SK-N-SH treated with all-trans-retinoic acid at 6 μM for 48 hours (cell line): ENCODE results near the gene FSTL1.

Experiments used
- ATAC-seq: fragments of 200-7000 bp; cut with Tn5 transposase; 3 replicates; pipeline ENCODE4 v1.9.1; 2020; ENCODE audit warnings: mild to moderate bottlenecking, moderate library complexity
- ARNTL ChIP-seq: fragments of 450-650 bp; formaldehyde crosslinking; IDR thresholded peaks from 2 replicates; pipeline ENCODE4 v1.5.0; 2020; ENCODE audit warnings: low read depth, mild to moderate bottlenecking, moderate library complexity, borderline replicate concordance
- CSDC2 ChIP-seq: fragments of 250-450 bp; sonication (Bioruptor Pico); IDR thresholded peaks from 2 replicates; pipeline ENCODE4 v1.5.0; 2020; ENCODE audit warnings: mild to moderate bottlenecking, moderate library complexity
- ESRRG ChIP-seq: fragments of 250-450 bp; sonication (Bioruptor Pico); IDR thresholded peaks from 2 replicates; pipeline ENCODE4 v1.6.1; 2021; ENCODE audit warnings: mild to moderate bottlenecking
- GLIS3 ChIP-seq: fragments of 250-450 bp; sonication (Bioruptor Pico); IDR thresholded peaks from 2 replicates; pipeline ENCODE4 v1.5.0; 2020; ENCODE audit warnings: mild to moderate bottlenecking, moderate library complexity
- ISL1 ChIP-seq: fragments of 250-450 bp; sonication (Bioruptor Pico); IDR thresholded peaks from 2 replicates; pipeline ENCODE4 v2.1.2; 2022; ENCODE audit warnings: mild to moderate bottlenecking, moderate library complexity
- OSR1 ChIP-seq: fragments of 250-450 bp; sonication (Bioruptor Pico); IDR thresholded peaks from 2 replicates; pipeline ENCODE4 v1.8.0; 2022; ENCODE audit warnings: moderate library complexity, mild to moderate bottlenecking, inconsistent platforms
- PPARA ChIP-seq: fragments of 250-450 bp; sonication (Bioruptor Pico); IDR thresholded peaks from 2 replicates; pipeline ENCODE4 v1.5.0; 2020; ENCODE audit warnings: mild to moderate bottlenecking, borderline replicate concordance
- RARB ChIP-seq: fragments of 250-450 bp; sonication (Bioruptor Pico); IDR thresholded peaks from 2 replicates; pipeline ENCODE4 v1.8.0; 2021; ENCODE audit warnings: mild to moderate bottlenecking, moderate library complexity
- SNAI2 ChIP-seq: fragments of 250-450 bp; sonication (Bioruptor Pico); IDR thresholded peaks from 2 replicates; pipeline ENCODE4 v1.5.0; 2020; ENCODE audit warnings: mild to moderate bottlenecking, moderate library complexity
- TCF4 ChIP-seq: fragments of 250-450 bp; sonication (Bioruptor Pico); IDR thresholded peaks from 2 replicates; pipeline ENCODE4 v1.8.0; 2021; ENCODE audit warnings: mild to moderate bottlenecking, moderate library complexity, borderline replicate concordance
- TOX ChIP-seq: fragments of 250-450 bp; sonication (Bioruptor Pico); IDR thresholded peaks from 2 replicates; pipeline ENCODE4 v1.8.0; 2021; ENCODE audit warnings: mild to moderate bottlenecking, moderate library complexity, borderline replicate concordance
- ZC3H10 ChIP-seq: fragments of 250-450 bp; sonication (Bioruptor Pico); IDR thresholded peaks from 2 replicates; pipeline ENCODE4 v1.5.1; 2021; ENCODE audit warnings: mild to moderate bottlenecking, moderate library complexity
- ZFP30 ChIP-seq: fragments of 450-650 bp; formaldehyde crosslinking; IDR thresholded peaks from 2 replicates; pipeline ENCODE4 v1.5.0; 2022; ENCODE audit warnings: mild to moderate bottlenecking, moderate library complexity
- ZNF70 ChIP-seq: fragments of 450-650 bp; formaldehyde crosslinking; IDR thresholded peaks from 2 replicates; pipeline ENCODE4 v1.5.0; 2020; ENCODE audit warnings: mild to moderate bottlenecking, moderate library complexity
- ZNF8 ChIP-seq: fragments of 450-650 bp; formaldehyde crosslinking; IDR thresholded peaks from 2 replicates; pipeline ENCODE4 v1.5.0; 2020; ENCODE audit warnings: mild to moderate bottlenecking, moderate library complexity
- TF ChIP-seq, protein P1 (sequence below): fragments of 250-450 bp; sonication (Bioruptor Pico); IDR thresholded peaks from 2 replicates; pipeline ENCODE4 v1.8.0; 2020; ENCODE audit warnings: mild to moderate bottlenecking, moderate library complexity, borderline replicate concordance
- TF ChIP-seq, protein P2 (sequence below): fragments of 250-450 bp; sonication (Bioruptor Pico); IDR thresholded peaks from 2 replicates; pipeline ENCODE4 v1.5.1; 2020; ENCODE audit warnings: low read depth, mild to moderate bottlenecking, moderate library complexity
- TF ChIP-seq, protein P3 (sequence below): fragments of 250-450 bp; sonication (Bioruptor Pico); IDR thresholded peaks from 2 replicates; pipeline ENCODE4 v1.5.0; 2020; ENCODE audit warnings: mild to moderate bottlenecking, moderate library complexity

The FSTL1 gene

DNA sequence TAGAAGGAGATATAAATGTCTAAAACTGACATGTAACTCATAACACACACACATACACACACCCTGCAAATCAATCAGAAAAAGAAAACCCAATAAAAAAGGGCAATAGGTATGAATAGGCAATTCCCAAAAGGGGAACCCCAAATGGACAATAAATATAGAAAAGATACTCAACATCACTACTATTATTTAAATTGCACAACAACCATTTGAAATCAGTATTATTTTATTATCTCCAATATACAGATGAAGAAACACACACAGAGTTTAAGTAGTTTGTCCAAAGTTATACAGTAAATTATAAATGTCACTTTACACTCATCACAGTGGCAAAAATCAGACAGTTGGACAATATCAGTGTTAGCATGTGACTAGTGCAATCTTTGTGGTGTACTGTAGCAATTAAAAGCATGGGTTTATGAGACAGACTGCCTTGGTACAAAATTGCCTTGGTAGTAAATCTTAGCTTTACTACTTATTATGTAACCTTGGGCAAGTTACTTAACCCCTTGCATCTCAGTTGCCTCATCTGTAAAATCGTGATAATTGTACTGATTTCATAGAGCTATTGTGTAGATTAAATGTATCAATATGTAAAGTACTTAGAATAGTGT lies 3.4 kb upstream of the FSTL1 start:
- TF ChIP-seq ISL1 (CRISPR knock-in tag) (no peak), GLIS3 (CRISPR knock-in tag) (no peak), ARNTL (CRISPR knock-in tag) (no peak), PPARA (CRISPR knock-in tag) (no peak), CSDC2 (no peak), ZNF70 (no peak), ZFP30 (no peak), ESRRG (CRISPR knock-in tag) (no peak), ZNF8 (CRISPR knock-in tag) (no peak)
- TF ChIP-seq, protein P1, sequence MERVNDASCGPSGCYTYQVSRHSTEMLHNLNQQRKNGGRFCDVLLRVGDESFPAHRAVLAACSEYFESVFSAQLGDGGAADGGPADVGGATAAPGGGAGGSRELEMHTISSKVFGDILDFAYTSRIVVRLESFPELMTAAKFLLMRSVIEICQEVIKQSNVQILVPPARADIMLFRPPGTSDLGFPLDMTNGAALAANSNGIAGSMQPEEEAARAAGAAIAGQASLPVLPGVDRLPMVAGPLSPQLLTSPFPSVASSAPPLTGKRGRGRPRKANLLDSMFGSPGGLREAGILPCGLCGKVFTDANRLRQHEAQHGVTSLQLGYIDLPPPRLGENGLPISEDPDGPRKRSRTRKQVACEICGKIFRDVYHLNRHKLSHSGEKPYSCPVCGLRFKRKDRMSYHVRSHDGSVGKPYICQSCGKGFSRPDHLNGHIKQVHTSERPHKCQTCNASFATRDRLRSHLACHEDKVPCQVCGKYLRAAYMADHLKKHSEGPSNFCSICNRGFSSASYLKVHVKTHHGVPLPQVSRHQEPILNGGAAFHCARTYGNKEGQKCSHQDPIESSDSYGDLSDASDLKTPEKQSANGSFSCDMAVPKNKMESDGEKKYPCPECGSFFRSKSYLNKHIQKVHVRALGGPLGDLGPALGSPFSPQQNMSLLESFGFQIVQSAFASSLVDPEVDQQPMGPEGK = no peak
- TF ChIP-seq, protein P2, sequence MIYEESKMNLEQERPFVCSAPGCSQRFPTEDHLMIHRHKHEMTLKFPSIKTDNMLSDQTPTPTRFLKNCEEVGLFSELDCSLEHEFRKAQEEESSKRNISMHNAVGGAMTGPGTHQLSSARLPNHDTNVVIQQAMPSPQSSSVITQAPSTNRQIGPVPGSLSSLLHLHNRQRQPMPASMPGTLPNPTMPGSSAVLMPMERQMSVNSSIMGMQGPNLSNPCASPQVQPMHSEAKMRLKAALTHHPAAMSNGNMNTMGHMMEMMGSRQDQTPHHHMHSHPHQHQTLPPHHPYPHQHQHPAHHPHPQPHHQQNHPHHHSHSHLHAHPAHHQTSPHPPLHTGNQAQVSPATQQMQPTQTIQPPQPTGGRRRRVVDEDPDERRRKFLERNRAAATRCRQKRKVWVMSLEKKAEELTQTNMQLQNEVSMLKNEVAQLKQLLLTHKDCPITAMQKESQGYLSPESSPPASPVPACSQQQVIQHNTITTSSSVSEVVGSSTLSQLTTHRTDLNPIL (CRISPR knock-in tag) = no peak
- no peak for ATAC-seq

DNA sequence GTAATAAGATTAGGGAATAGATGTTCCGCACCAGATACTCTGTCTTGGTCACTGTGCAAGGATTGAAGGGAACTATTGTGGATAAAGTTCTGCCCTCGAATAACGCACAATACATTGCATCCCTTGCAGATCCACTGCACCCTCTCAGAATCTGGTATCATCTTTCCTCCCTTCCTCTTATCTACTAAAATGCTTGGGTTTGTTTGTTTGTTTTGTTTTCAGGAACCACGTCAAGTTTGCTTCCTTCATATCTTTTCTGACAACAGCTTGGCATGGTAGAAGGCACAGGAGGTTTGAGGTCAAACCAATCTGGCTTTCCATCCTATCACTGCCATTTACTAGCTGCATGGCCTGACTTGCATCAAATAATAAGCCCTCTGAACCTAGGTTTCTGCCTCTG lies 2.0 kb upstream of the FSTL1 start:
- TF ChIP-seq, protein P3, sequence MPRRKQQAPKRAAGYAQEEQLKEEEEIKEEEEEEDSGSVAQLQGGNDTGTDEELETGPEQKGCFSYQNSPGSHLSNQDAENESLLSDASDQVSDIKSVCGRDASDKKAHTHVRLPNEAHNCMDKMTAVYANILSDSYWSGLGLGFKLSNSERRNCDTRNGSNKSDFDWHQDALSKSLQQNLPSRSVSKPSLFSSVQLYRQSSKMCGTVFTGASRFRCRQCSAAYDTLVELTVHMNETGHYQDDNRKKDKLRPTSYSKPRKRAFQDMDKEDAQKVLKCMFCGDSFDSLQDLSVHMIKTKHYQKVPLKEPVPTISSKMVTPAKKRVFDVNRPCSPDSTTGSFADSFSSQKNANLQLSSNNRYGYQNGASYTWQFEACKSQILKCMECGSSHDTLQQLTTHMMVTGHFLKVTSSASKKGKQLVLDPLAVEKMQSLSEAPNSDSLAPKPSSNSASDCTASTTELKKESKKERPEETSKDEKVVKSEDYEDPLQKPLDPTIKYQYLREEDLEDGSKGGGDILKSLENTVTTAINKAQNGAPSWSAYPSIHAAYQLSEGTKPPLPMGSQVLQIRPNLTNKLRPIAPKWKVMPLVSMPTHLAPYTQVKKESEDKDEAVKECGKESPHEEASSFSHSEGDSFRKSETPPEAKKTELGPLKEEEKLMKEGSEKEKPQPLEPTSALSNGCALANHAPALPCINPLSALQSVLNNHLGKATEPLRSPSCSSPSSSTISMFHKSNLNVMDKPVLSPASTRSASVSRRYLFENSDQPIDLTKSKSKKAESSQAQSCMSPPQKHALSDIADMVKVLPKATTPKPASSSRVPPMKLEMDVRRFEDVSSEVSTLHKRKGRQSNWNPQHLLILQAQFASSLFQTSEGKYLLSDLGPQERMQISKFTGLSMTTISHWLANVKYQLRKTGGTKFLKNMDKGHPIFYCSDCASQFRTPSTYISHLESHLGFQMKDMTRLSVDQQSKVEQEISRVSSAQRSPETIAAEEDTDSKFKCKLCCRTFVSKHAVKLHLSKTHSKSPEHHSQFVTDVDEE (CRISPR knock-in tag) = no peak
- TF ChIP-seq ISL1 (CRISPR knock-in tag) = no peak
- TF ChIP-seq, protein P2 (CRISPR knock-in tag) = no peak
- no peak for TF ChIP-seq ZC3H10 (CRISPR knock-in tag)
- no peak for TF ChIP-seq GLIS3 (CRISPR knock-in tag)
- no peak for TF ChIP-seq RARB (CRISPR knock-in tag)
- TF ChIP-seq OSR1 (CRISPR knock-in tag) = no peak
- TF ChIP-seq TOX = no peak
- ATAC-seq = no peak

DNA sequence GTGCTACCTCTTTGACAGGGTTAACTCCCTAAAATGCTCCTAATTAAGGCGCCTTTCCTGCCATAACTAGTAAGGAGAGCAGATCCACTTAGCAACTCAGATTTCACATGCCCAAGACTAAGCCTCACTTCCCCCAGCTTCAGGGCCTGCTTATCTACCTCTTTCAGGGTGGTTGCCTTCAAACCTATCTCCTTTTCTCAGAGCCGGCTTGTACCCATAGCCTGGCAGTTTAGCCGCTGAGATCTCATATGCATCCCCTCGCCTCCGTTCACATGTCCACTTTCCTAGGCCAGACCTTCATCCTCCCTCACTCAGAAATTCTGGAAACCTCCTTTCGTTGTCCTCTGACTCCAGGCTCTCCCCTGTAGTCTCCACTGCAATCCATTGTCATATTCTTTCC lies 1.0 kb upstream of the FSTL1 start:
- no peak for ATAC-seq

DNA sequence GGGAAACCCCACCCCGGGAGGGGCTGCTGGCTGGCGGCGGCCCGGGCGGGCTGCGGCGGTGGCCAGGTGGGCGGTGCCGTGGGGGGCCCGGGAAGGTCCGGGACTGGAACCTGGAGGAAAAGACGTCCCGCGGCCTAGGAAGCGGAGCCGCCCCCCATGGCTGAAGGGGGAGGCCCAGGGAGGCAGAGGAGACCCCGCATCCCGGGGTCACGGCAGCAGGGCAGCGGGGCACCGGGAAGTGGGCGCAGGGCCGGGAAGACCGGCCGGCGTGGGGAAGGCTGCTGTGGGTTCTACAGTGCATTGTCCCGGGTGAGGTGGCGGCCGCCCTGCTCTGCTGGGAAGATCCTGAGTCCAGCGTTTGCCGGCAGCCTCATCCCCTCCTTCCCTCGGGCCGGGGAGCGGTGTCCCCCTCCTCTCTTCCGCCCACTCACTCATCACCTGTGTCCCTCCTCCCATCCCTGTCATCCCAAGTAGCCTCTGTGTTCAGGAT lies 525 bp upstream of the FSTL1 start:
- no peak for TF ChIP-seq RARB (CRISPR knock-in tag)
- no peak for TF ChIP-seq GLIS3 (CRISPR knock-in tag)
- TF ChIP-seq ESRRG (CRISPR knock-in tag) = no peak
- peak; percentile 6 for ATAC-seq

More for the DNA sequence above, 1.0 kb upstream of the FSTL1 start:
- TF ChIP-seq SNAI2 (CRISPR knock-in tag) = no peak
- no peak for TF ChIP-seq GLIS3 (CRISPR knock-in tag)
- TF ChIP-seq PPARA (CRISPR knock-in tag) = no peak
- TF ChIP-seq TOX = no peak
- no peak for TF ChIP-seq ESRRG (CRISPR knock-in tag)
- no peak for TF ChIP-seq ISL1 (CRISPR knock-in tag)

DNA sequence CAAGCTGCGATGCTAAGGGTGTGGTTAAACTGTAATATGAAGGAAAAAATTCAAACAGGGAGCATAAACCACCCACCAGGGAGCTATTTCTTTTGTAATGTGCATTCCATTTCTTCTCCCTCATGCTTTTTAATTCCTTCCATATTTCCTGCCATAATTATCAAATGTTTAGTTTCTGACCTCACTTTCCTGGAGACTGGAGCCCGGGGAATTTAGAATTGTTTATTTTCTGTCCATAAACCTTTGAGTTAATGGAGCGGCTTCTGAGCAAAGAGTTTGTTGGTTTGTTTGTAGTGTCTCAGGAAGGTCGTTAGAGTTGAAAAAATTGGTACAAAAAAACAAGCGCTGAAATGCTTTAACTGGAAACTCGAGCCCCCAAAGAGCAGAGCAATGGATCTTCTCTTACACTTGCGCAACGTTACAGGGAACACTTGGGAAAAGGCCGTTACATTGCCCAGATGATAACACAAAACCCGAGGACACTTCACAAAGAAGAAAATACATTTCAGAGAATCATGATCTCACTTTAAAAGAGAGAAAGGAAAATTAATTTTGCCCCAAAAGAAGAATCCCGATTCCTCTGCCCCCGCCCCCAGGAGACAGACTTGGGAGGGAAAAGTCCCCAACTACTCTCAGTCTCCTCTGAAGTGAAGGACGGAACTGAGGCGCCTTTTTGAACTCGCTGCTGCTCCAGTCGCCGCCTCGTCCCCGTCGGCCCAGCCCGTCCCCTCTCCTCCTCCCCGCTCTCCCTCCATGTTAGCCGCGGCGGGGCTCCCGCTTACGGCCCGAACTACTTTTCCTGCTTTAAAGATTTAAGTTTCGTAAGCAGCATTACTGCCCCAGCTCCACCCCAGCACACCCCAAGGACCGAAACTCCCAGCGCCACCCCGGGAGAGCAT lies 842 bp downstream of the FSTL1 start:
- ATAC-seq = peak; percentile 58
- no peak for TF ChIP-seq PPARA (CRISPR knock-in tag)
- TF ChIP-seq ISL1 (CRISPR knock-in tag) = no peak
- no peak for TF ChIP-seq ESRRG (CRISPR knock-in tag)
- TF ChIP-seq TCF4 (CRISPR knock-in tag) = no peak
- peak; percentile 47; the same call in 1 of the 2 replicates for TF ChIP-seq ZFP30
